Measurements from ENCODE around the gene DGKK.

DGKK gene

GRCh38 chrX:50452782-50453181, 17.8 kb downstream of the DGKK start:
- H3K4me3 Mint-ChIP-seq, result no peak overlapping the region
- no peak overlapping the region for H3K27ac Mint-ChIP-seq
- H3K4me1 Mint-ChIP-seq (ENCODE audit: low read depth), result no peaks in the 10 kb centered on the region
- H3K9me3 Mint-ChIP-seq, result no peaks in the 10 kb centered on the region
- peaks cover 4% of the 10 kb centered on the region for H3K27me3 Mint-ChIP-seq
- H3K36me3 Mint-ChIP-seq (ENCODE audit: low read depth), result no peaks in the 10 kb centered on the region

DNA sequence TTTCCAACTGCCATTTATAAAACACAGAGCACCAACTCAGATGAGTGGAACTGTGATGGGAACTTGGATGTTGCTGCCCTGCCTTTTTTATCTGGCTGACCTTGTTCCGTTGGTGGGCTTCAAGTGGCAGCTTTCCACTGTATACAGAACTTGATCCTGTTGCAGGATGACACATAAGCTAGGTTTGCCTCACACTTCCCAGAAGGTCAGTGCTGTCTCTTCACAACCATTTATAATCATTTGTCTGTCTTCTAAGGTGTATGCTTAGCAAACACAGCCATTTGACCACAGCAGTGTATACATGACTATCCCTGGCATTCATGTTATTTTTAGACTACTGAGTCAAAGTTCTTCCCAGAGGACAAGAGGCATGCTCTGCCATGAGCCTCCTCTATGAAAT, 20.3 kb downstream of the DGKK start:
- Mint-ChIP-seq H3K4me1 (ENCODE audit: low read depth) (no peaks in the 10 kb centered on the region), H3K36me3 (ENCODE audit: low read depth) (no peaks in the 10 kb centered on the region), H3K27me3 (peaks cover 4% of the 10 kb centered on the region), H3K9me3 (no peaks in the 10 kb centered on the region), H3K4me3 (no peak overlapping the region), H3K27ac (no peak overlapping the region)

DNA sequence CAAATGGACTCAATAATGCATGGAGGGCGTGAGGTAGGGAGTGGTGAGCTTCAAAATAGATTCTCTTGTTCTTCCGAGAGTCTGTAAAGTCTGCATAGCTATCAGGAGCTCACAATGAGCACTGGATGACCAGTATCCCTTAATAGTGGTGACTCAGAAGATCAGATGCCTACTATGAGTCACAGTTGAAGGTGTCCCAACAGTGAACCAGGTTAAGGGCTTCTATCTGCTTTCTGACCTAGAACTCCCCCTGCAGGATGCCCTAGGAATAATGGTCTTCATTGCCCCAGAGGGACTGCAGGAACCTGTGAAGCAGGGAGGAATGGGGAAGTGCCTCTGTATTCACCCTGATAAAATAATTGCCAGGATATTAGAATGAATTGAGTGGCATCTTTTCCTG, 22.1 kb downstream of the DGKK start:
- no peak overlapping the region for H3K27ac Mint-ChIP-seq
- H3K9me3 Mint-ChIP-seq, result no peaks in the 10 kb centered on the region
- no peak overlapping the region for H3K4me3 Mint-ChIP-seq
- H3K27me3 Mint-ChIP-seq, result peaks cover 4% of the 10 kb centered on the region
- no peaks in the 10 kb centered on the region for H3K4me1 Mint-ChIP-seq (ENCODE audit: low read depth)
- H3K36me3 Mint-ChIP-seq (ENCODE audit: low read depth), result no peaks in the 10 kb centered on the region

GRCh38 chrX:50447535-50447934, 23.1 kb downstream of the DGKK start:
- Mint-ChIP-seq H3K27ac (no peak overlapping the region), H3K36me3 (ENCODE audit: low read depth) (no peaks in the 10 kb centered on the region), H3K27me3 (peaks cover 4% of the 10 kb centered on the region), H3K4me1 (ENCODE audit: low read depth) (no peaks in the 10 kb centered on the region), H3K4me3 (no peak overlapping the region), H3K9me3 (no peaks in the 10 kb centered on the region)

GRCh38 chrX:50442426-50443116, 28.1 kb downstream of the DGKK start:
- no peak overlapping the region for H3K27ac Mint-ChIP-seq
- H3K4me1 Mint-ChIP-seq (ENCODE audit: low read depth), result no peaks in the 10 kb centered on the region
- no peak overlapping the region for H3K4me3 Mint-ChIP-seq
- H3K36me3 Mint-ChIP-seq (ENCODE audit: low read depth), result no peaks in the 10 kb centered on the region
- peaks cover 4% of the 10 kb centered on the region for H3K27me3 Mint-ChIP-seq
- H3K9me3 Mint-ChIP-seq, result no peaks in the 10 kb centered on the region

GRCh38 chrX:50436797-50437196, 33.8 kb downstream of the DGKK start:
- Mint-ChIP-seq H3K36me3 (ENCODE audit: low read depth) (no peaks in the 10 kb centered on the region), H3K9me3 (no peaks in the 10 kb centered on the region), H3K4me3 (no peak overlapping the region), H3K27me3 (no peaks in the 10 kb centered on the region), H3K27ac (no peak overlapping the region), H3K4me1 (ENCODE audit: low read depth) (no peaks in the 10 kb centered on the region)

- Mint-ChIP-seq H3K4me3 (no peak overlapping the region), H3K9me3 (no peaks in the 10 kb centered on the region), H3K36me3 (ENCODE audit: low read depth) (no peaks in the 10 kb centered on the region), H3K27me3 (no peaks in the 10 kb centered on the region), H3K4me1 (ENCODE audit: low read depth) (no peaks in the 10 kb centered on the region), H3K27ac (no peak overlapping the region)
Observed at GRCh38 chrX:50432829-50433289, 37.8 kb downstream of the DGKK start.

- H3K27me3 Mint-ChIP-seq, result no peaks in the 10 kb centered on the region
Observed at GRCh38 chrX:50431623-50432022, 39.0 kb downstream of the DGKK start.

DNA sequence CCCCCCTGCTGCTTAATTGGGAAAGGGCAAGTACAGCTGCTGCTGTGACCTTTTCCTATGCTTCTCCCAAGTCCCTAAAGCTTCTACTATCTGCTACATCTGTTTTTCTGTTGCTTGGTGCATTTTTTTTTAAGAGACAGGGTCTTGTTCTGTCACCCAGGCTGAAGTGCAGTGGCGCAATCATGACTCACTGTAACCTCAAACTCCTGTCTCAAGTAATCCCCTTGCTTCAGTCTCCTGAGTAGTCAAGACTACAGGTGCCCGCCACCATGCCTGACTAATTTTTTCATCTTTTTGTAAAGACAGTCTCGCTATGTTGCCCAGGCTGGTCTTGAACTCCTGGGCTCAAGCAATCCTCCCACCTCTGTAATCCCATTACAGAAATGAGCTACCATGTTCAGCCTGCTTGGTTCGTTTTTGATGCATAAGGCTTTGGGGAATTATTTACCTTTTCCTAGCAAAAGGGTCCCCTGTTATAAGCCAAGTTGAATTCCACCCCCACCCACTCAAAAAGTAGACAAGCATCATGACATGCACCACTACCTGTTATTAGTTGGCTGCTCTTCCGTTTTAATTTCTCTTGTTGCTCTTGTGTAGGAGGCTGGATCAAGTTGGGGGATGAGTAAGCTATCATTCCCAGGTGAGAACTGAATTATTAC, 39.6 kb downstream of the DGKK start:
- Mint-ChIP-seq H3K27ac (no peak overlapping the region), H3K4me1 (ENCODE audit: low read depth) (no peaks in the 10 kb centered on the region), H3K36me3 (ENCODE audit: low read depth) (no peaks in the 10 kb centered on the region), H3K4me3 (no peak overlapping the region), H3K9me3 (no peaks in the 10 kb centered on the region), H3K27me3 (peaks cover 3% of the 10 kb centered on the region)

More at GRCh38 chrX:50431623-50432022, 39.0 kb downstream of the DGKK start:
- H3K4me1 Mint-ChIP-seq (ENCODE audit: low read depth), result no peaks in the 10 kb centered on the region
- H3K4me3 Mint-ChIP-seq, result no peak overlapping the region
- no peak overlapping the region for H3K27ac Mint-ChIP-seq
- H3K36me3 Mint-ChIP-seq (ENCODE audit: low read depth), result no peaks in the 10 kb centered on the region
- no peaks in the 10 kb centered on the region for H3K9me3 Mint-ChIP-seq

GRCh38 chrX:50428174-50428573, 42.5 kb downstream of the DGKK start:
- no peaks in the 10 kb centered on the region for H3K9me3 Mint-ChIP-seq
- no peak overlapping the region for H3K4me3 Mint-ChIP-seq
- peaks cover 3% of the 10 kb centered on the region for H3K27me3 Mint-ChIP-seq
- no peak overlapping the region for H3K27ac Mint-ChIP-seq
- no peaks in the 10 kb centered on the region for H3K4me1 Mint-ChIP-seq (ENCODE audit: low read depth)
- no peaks in the 10 kb centered on the region for H3K36me3 Mint-ChIP-seq (ENCODE audit: low read depth)

GRCh38 chrX:50407976-50408375, 62.6 kb downstream of the DGKK start:
- Mint-ChIP-seq H3K4me3 (no peak overlapping the region), H3K4me1 (ENCODE audit: low read depth) (no peaks in the 10 kb centered on the region), H3K27me3 (peaks cover 4% of the 10 kb centered on the region), H3K36me3 (ENCODE audit: low read depth) (no peaks in the 10 kb centered on the region), H3K27ac (no peak overlapping the region), H3K9me3 (peaks cover 3% of the 10 kb centered on the region)

DNA sequence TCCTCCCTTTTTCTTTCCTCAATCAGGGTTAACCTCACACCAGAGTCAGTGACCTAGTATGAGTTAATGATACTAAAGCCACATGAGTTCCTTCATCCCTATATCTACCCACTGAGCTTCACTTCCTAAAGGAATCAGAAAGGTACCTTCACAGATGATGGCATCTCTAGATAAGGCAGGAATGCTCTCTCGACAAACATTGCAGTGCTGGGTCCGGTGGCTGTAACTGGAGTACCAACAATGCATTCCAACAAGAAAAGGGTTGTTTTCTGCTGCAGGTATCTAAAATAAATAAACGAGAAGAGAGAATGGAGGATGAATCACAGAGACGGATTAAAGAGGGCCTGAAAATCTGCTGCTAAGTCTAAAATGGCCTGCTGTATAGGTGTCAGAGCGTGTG, 66.7 kb downstream of the DGKK start:
- peaks cover 3% of the 10 kb centered on the region for H3K9me3 Mint-ChIP-seq
- H3K27me3 Mint-ChIP-seq, result peaks cover 3% of the 10 kb centered on the region
- H3K4me3 Mint-ChIP-seq, result no peak overlapping the region
- no peak overlapping the region for H3K27ac Mint-ChIP-seq
- no peaks in the 10 kb centered on the region for H3K36me3 Mint-ChIP-seq (ENCODE audit: low read depth)
- no peaks in the 10 kb centered on the region for H3K4me1 Mint-ChIP-seq (ENCODE audit: low read depth)

DNA sequence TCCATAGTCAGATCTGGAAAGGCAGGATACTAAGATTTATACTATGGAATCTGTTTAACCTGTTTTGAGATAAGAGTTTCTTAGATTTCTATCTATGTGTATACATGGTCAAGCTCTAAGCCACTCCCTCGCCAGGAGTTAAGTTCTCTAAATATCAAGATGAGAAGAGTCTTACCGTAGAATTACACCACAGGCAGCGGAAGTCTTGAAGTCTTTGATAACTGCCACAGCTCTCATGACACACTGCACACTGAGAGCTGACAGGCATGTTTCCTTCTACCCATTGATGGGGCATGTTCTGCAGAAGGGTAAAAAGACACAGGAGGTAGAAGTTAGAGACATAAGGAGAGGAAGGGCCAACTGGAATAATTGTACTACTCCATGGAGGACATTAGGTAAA, 67.7 kb downstream of the DGKK start:
- Mint-ChIP-seq H3K27ac (no peak overlapping the region), H3K4me3 (no peak overlapping the region), H3K27me3 (peaks cover 3% of the 10 kb centered on the region), H3K36me3 (ENCODE audit: low read depth) (no peaks in the 10 kb centered on the region), H3K4me1 (ENCODE audit: low read depth) (no peaks in the 10 kb centered on the region), H3K9me3 (peaks cover 3% of the 10 kb centered on the region)

DNA sequence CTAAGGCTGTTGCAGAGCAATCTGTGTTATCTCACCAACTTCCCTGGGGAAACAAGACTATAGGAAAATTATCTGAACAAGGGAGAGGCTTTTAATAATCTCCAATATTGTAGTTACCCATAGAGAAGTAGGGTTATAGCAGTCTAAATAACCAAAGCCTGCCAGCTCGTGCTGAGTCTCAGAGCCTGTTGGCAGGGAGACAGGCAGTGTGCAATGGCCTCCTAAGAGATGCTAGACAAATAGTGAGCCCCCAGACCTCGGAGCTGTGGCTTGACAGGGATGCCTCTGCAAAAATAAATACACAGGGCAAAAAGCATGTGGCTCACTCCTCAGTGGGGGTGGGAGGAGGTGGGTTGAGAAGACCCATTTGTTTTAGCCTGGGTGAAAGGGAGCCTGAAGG, 76.7 kb downstream of the DGKK start:
- no peak overlapping the region for H3K27ac Mint-ChIP-seq

GRCh38 chrX:50386520-50386919, 84.1 kb downstream of the DGKK start:
- Mint-ChIP-seq H3K9me3 (no peaks in the 10 kb centered on the region), H3K36me3 (ENCODE audit: low read depth) (no peaks in the 10 kb centered on the region), H3K4me1 (ENCODE audit: low read depth) (no peaks in the 10 kb centered on the region), H3K27ac (no peak overlapping the region), H3K4me3 (no peak overlapping the region), H3K27me3 (no peaks in the 10 kb centered on the region)

More for the DNA sequence above, 76.7 kb downstream of the DGKK start:
- H3K4me3 Mint-ChIP-seq, result no peak overlapping the region
- H3K36me3 Mint-ChIP-seq (ENCODE audit: low read depth), result no peaks in the 10 kb centered on the region
- no peaks in the 10 kb centered on the region for H3K27me3 Mint-ChIP-seq
- no peaks in the 10 kb centered on the region for H3K4me1 Mint-ChIP-seq (ENCODE audit: low read depth)
- H3K9me3 Mint-ChIP-seq, result no peaks in the 10 kb centered on the region

All from stimulated activated naive CD8-positive, alpha-beta T cell treated with anti-CD3 and anti-CD28 coated beads, Interleukin-15, Interleukin-2, amounts not matched to agents 100 ng/mL and 50 ng/mL, for 24 hours (primary cell).